Fibroblast of lung (primary cell): ENCODE data around the gene TRIM40. TPM values are rescaled to one million over a fixed set of nuclear protein-coding genes. Genes with fewer than 3 reads are reported as not detected.

ENCODE experiments used
- DNase-seq, 2 donors: peaks; one replicate each; pipeline versions ENCODE4 v3.0.0 to v3.0.0-alpha.2; 2010; ENCODE audit warnings: low read depth in 2 of 2
- H2AFZ ChIP-seq: 2 replicates; pipeline ENCODE4 v1.5.1; 2012; ENCODE audit warnings: low read length, control low read depth, inconsistent platforms
- H3K27ac ChIP-seq: 2 replicates; pipeline ENCODE4 v1.5.1; 2011; ENCODE audit warnings: low read length, control low read depth; ENCODE audit not compliant: insufficient read depth
- H3K27me3 ChIP-seq: 2 replicates; pipeline ENCODE4 v1.5.1; 2011; ENCODE audit warnings: mild to moderate bottlenecking, low read length; ENCODE audit not compliant: control insufficient read depth, insufficient read depth
- H3K36me3 ChIP-seq: 2 replicates; pipeline ENCODE4 v1.5.1; 2011; ENCODE audit warnings: low read length; ENCODE audit not compliant: control insufficient read depth, insufficient read depth
- H3K4me1 ChIP-seq: 2 replicates; pipeline ENCODE4 v1.5.1; 2011; ENCODE audit warnings: low read length; ENCODE audit not compliant: control insufficient read depth, insufficient read depth; ENCODE audit errors: extremely low read depth
- H3K4me2 ChIP-seq: 2 replicates; pipeline ENCODE4 v1.5.1; 2011; ENCODE audit warnings: low read length, control low read depth; ENCODE audit not compliant: insufficient read depth; ENCODE audit errors: extremely low read depth
- H3K4me3 ChIP-seq, 4 experiments: fragments of 200-600 bp in 1 of 4; sonication (generic) in 1 of 4; replicated peaks in 1 of 4; 2 replicates each; pipeline ENCODE4 v1.5.1; 2011 to 2016; ENCODE audit warnings: low read length in 4 of 4, low read depth in 3 of 4, mild to moderate bottlenecking in 3 of 4, control low read depth in 2 of 4, inconsistent platforms in 1 of 4, mixed read lengths in 1 of 4; ENCODE audit not compliant: insufficient read depth in 1 of 4; ENCODE audit errors: control extremely low read depth in 1 of 4
- H3K79me2 ChIP-seq: 2 replicates; pipeline ENCODE4 v1.5.1; 2012; ENCODE audit warnings: mild to moderate bottlenecking, low read length, inconsistent platforms; ENCODE audit not compliant: control insufficient read depth, insufficient read depth
- H3K9ac ChIP-seq: 2 replicates; pipeline ENCODE4 v1.5.1; 2011; ENCODE audit warnings: mild to moderate bottlenecking, low read length, control low read depth; ENCODE audit not compliant: insufficient read depth
- H3K9me3 ChIP-seq: 2 replicates; pipeline ENCODE4 v1.5.1; 2012; ENCODE audit warnings: low read depth, low read length; ENCODE audit not compliant: control insufficient read depth, insufficient read depth
- H4K20me1 ChIP-seq: 2 replicates; pipeline ENCODE4 v1.5.1; 2011; ENCODE audit warnings: low read length; ENCODE audit not compliant: control insufficient read depth, insufficient read depth; ENCODE audit errors: extremely low read depth
- CTCF ChIP-seq, 2 donors: IDR thresholded peaks in 1 of 2; conservative IDR thresholded peaks in 1 of 2; 1 replicate in 1 of 2; 2 replicates in 1 of 2; pipeline ENCODE4 v1.5.1; 2011 to 2012; ENCODE audit warnings: low read length in 2 of 2, control low read depth in 1 of 2, inconsistent platforms in 1 of 2, low read depth in 1 of 2, mild to moderate bottlenecking in 1 of 2
- EZH2 ChIP-seq: IDR thresholded peaks from 2 replicates; pipeline ENCODE4 v1.5.1; 2012; ENCODE audit warnings: low read length, control low read depth, mild to moderate bottlenecking; ENCODE audit errors: missing control alignments
- polyA plus RNA-seq, 2 donors: library from polyadenylated mRNA; depleted of rRNA in 1 of 2; stranded (reverse) in 1 of 2; unstranded in 1 of 2; fragments of >200 nt; gene quantifications; 2 replicates each; pipeline ENCODE4 v1.2.1, GENCODE V29; 2011 to 2012; ENCODE audit warnings: missing spikeins in 1 of 2
- total RNA-seq: library from RNA; depleted of rRNA; stranded (reverse); fragments of >200 nt; gene quantifications from 2 replicates; pipeline ENCODE4 v1.2.1, GENCODE V29; 2014

The TRIM40 gene
- total and polyA plus RNA-seq, 2 donors (not counting 1 experiment from before 2014, with no cell fraction given): not detected

GRCh38 chr6:30149858-30150550 is 14.1 kb downstream of the TRIM40 start:
- Histone ChIP-seq H3K27me3 (peaks cover 8% of the 10 kb centered on the region), H3K36me3 (no peaks in the 10 kb centered on the region), H2AFZ (no peak overlapping the region), H3K9me3 (no peaks in the 10 kb centered on the region), H3K4me2 (no peak overlapping the region), H3K27ac (no peak overlapping the region), H3K4me1 (peaks cover 1% of the 10 kb centered on the region), H4K20me1 (no peaks in the 10 kb centered on the region), H3K79me2 (no peaks in the 10 kb centered on the region), H3K9ac (no peak overlapping the region), H3K4me3 (no peak overlapping the region)
- TF ChIP-seq EZH2 (no peak), CTCF (conservative IDR thresholded peaks at IDR 0.05 in 1 of 2, IDR thresholded peaks at IDR 0.05 in 1 of 2; ENCODE audit: low read depth in 1 of 2, low read length in 2 of 2) (no peak)
- no peak for DNase-seq

GRCh38 chr6:30150671-30151395 is 14.9 kb downstream of the TRIM40 start:
- no peaks in the 10 kb centered on the region for H4K20me1 ChIP-seq
- no peak overlapping the region for H3K27ac ChIP-seq
- H3K9ac ChIP-seq: no peak overlapping the region
- no peak for TF ChIP-seq EZH2
- no peak for TF ChIP-seq CTCF (conservative IDR thresholded peaks at IDR 0.05 in 1 of 2, IDR thresholded peaks at IDR 0.05 in 1 of 2; ENCODE audit: low read depth in 1 of 2, low read length in 2 of 2)
- H3K4me2 ChIP-seq: no peak overlapping the region
- H3K9me3 ChIP-seq: no peaks in the 10 kb centered on the region
- peak in 1 of 2 donors; percentile 82 for DNase-seq
- H3K36me3 ChIP-seq: no peaks in the 10 kb centered on the region
- H3K79me2 ChIP-seq: no peaks in the 10 kb centered on the region
- peaks cover 6% of the 10 kb centered on the region for H3K27me3 ChIP-seq
- peaks cover 3% of the 10 kb centered on the region for H3K4me1 ChIP-seq
- H3K4me3 ChIP-seq: no peak overlapping the region
- no peak overlapping the region for H2AFZ ChIP-seq

DNA sequence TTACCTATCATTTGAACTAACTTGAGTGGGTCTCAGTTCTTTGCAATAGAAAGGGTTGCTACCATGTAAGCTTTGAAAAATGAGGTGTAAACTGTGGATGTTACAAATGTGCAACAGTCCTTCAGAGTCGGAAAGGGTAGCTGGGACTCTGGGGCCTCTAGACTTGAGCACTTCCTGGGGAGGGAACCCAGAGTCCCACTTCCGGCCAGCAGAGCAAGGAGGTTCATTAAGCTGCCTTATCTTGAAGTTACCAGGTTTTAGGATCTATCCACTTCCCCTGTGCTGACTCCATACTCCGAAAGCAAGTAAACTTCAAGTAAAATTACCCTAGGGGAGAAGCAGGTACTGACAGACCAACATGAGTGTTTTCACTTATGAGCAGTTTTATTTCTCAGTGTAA is 15.6 kb downstream of the TRIM40 start:
- H3K27ac ChIP-seq: no peak overlapping the region
- TF ChIP-seq EZH2 (no peak), CTCF (conservative IDR thresholded peaks at IDR 0.05 in 1 of 2, IDR thresholded peaks at IDR 0.05 in 1 of 2; ENCODE audit: low read depth in 1 of 2, low read length in 2 of 2) (no peak)
- no peak overlapping the region for H3K4me3 ChIP-seq
- no peak overlapping the region for H3K4me2 ChIP-seq
- H3K36me3 ChIP-seq: no peaks in the 10 kb centered on the region
- DNase-seq: no peak
- H4K20me1 ChIP-seq: no peaks in the 10 kb centered on the region
- peaks cover 6% of the 10 kb centered on the region for H3K4me1 ChIP-seq
- H2AFZ ChIP-seq: no peak overlapping the region
- H3K9ac ChIP-seq: no peak overlapping the region
- H3K27me3 ChIP-seq: peaks cover 6% of the 10 kb centered on the region
- no peaks in the 10 kb centered on the region for H3K79me2 ChIP-seq
- no peaks in the 10 kb centered on the region for H3K9me3 ChIP-seq
